Stimulated activated CD8-positive, alpha-beta memory T cell treated with anti-CD3 and anti-CD28 coated beads, Interleukin-7, amount 100 ng/mL, for 1 hour (primary cell): ENCODE results near the gene FADS6.
A peak's percentile ranks its signal among the peaks of the same experiment; 100 is the strongest.

Experiments
- DNase-seq, 2 donors: peaks; one replicate each; pipeline ENCODE4 v3.0.0-alpha.2; 2020; ENCODE audit warnings: low read depth in 2 of 2

FADS6 gene

DNA sequence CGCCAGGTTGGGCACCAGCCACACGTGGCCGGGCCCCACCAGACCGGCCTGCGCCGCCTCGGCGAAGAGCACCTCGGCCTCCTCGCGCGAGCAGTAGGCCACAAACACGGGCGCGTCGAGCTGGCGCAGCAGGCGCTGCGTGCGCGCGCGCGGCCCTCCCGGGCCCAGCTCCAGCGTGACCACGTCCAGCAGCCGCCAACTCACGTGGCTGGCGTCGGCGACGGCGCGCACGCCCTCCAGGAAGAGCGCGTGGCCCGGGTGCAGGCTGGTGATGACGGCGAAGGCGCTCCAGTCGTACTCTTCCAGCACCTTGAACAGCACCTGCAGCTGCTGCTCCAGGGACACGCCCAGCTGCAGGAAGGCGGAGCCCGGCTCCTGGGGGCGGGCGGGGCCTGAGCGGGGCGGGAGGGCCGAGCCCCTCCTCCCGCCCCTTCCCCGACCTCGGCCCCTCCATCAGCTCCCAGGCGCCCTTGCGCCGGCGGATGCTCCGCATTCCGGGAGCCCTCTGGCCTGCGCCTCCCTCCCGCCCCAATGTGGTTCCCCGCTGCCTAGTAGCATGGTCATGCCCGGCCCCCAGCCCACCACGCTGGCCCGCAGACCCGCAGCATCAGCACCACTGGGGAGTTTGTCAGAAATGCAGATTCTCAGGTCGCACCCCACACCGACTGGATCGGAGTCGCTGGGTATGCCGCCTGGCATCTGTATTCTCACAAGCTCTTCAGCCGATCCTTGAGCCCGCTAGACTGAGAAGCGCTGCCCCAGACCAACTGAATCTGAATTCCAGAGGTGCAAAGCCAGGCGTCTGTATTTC, 41.0 kb downstream of the FADS6 start:
- peak in 1 of 2 donors; percentile 19 for DNase-seq

DNA sequence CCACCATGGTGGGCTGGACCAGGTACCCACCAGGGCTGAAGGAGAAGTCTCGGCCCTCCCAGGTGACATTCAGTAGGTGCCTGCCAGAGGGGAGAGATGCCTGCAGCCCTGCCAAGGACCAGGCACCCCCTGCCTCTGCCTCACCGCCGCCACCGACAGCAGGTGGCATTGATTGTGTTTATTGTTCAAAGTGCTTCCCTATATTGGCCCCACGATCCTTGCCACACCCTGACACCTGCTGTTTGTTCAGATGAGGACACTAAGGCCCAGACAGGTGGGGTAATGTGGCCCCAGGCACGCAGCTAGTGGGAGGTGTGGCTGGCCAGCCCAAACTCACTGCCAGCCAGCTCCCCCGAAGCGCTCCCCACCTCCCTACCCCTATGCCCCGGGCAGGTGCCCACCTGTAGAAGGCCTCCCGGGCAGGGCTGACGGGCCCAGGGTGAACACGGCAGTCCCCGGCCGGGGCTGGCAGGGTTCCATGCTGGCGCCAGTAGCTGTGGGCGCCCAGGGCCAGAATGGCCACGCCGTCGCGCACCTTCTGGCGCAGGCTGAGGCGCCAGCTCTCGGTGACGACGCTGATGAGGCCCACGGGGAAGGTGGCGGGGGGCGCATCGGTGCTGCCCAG, 41.7 kb downstream of the FADS6 start:
- DNase-seq, result no peak

DNA sequence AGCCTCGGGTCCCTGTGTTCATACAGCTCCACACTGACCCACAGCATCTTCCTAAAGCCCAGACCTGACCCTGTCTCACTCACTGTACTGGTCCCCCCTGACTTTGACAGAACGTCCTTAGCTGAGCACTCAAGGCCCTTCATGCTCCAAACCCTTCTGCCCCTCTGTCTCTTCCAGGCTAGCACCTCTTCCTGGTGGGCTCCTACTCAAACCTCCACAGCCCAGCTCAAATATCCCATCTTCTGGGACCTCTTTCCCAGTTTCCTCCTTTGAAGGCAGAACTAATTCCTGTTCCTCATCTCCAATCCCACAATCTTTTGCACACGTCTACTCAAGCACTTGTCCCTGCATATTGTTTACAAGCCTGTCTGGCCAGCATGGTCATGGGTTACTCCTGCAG, 42.5 kb downstream of the FADS6 start:
- no peak for DNase-seq

DNA sequence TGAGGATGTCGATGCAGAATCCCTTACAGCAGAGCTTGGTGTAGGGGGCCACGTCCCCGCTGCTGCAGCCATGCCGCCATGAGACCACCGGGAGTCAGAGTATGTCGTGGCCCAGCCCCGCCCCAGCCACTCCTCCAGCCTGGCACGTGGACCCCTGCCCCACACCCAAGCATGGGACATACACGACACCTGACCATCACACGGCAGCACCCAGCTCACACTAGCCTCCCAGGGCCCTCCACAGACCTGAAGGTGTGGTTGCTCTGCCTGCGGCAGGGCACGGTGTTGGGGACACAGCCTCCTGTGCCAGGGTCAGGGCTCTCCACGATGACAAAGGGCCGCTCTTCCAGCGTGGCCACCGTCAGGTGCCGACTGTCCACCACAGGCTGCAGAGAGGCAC, 43.1 kb downstream of the FADS6 start:
- DNase-seq, result no peak

DNA sequence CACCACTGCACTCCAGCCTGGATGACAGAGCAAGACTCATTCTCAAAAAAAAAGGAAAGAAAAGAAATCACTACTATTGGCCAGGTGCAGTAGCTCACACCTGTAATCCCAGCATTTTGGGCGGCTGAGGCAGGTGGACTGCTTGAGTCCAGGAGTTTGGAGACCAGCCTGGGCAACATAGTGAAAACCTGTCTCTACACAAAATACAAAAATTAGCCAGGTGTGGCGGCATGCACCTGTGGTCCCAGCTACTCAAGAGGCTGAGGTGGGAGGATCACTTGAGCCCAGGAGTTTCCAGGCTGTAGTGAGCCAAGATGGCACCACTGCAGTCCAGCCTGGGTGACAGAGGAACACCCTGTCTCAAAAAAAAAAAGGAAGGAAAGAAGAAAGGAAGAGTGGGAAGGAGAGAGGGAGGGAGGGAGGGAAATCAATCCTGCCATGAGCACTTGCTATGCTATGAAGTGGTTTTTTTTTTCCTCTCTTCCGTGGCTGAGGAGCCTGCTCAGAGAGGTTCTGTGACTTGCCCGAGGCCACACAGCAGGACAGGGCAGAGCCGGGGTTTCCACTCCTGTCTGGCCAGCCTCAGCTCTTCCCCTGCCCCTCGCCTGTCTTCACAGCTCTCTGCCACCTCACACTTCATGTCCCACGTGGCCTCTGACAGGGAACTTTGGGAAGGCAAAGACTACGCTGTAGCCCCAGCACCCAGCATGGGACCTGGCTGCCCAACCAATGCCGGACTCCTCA, 44.6 kb downstream of the FADS6 start:
- DNase-seq, result no peak

DNA sequence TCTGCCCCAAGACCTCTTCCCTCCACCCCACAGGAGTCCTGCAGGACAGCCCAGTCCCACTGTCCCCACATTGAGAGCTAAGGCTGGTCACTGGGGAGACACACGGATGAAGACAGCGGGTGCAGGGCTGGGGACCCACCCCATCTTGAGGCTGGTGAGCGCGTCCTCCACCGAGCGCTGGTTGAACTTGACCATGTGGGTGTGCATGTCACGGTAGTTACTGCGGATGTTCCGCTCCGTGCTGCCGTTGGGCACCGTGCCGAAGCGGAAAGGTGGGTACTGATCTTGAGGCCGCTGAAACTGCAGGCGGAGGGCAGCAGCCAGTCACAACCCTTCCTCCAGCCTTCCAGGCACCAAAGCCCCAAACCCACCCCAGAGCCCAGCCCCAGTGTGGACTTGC, 46.8 kb downstream of the FADS6 start:
- no peak for DNase-seq

DNA sequence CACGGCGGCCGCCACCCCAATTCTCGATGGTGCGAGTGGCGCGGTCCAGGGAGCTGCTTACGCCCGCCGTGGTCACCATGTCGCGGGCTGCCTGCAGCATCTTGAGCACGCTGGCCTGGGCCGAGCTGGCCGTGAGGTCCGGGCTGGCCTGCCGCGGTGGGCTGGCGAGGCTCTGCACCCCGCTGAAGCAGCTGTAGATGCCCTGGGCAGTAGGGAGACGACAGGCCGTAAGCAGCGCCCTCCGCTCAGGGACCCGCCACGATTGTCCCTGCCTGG, 50.1 kb downstream of the FADS6 start:
- no peak for DNase-seq

DNA sequence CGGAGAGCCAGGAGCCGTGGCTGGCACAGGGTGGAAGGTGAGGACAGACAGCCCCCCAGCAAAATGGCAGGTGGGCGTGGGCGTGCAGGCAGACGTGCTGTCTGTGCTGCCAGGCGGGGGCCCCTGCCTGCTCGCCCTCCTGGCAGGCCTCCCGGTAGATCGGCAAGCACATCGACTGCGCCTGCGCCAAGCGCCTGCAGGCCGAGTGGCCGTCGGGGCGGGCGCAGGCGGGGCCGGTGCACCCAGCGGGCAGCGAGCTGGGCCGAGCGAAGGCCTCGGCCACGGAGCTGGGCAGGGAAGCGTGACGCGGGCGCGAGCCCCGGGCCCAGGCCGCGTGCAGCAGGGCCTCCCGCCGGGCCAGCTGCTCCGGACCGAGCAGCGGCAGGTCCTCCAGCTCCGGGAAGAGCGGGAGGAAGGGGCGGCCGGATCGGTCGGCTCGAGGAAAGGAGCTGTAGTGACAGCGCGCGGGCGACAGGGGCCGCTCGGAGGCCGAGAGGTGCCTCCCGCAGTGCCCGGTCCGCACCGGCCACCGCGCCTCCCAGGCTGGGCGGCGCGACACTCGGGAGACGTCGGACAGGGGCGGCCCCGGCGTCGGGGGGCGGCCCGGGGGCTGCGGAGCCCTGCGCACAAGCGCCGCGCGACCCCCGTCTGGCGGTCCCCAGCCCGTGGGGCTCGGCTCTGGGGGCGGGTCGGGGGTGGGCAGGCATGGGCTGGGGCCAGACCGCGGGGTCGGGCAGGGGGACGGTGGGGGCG, 50.7 kb downstream of the FADS6 start:
- no peak for DNase-seq

DNA sequence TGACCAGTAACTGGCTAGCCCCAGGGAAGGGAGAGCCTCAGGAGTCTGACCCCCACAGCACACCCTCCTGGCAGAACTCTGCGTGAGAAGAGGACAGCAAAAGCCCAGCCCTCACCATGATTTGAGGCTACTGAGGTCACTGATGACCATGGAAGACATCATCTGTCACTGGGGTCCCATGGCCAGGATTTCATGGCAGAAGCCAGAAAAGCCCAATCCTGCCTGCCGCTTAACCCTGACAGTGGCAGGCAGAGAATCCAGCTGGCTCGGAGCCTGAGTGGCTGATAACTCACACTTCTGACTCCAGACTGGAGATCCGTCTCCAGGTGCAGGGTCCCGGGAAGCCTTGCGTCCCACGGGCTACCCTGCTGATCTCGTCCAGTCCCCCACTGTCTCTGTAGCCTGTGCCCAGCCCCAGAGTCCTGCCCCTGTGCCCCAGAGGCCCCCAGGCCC, 51.3 kb downstream of the FADS6 start:
- no peak for DNase-seq

DNA sequence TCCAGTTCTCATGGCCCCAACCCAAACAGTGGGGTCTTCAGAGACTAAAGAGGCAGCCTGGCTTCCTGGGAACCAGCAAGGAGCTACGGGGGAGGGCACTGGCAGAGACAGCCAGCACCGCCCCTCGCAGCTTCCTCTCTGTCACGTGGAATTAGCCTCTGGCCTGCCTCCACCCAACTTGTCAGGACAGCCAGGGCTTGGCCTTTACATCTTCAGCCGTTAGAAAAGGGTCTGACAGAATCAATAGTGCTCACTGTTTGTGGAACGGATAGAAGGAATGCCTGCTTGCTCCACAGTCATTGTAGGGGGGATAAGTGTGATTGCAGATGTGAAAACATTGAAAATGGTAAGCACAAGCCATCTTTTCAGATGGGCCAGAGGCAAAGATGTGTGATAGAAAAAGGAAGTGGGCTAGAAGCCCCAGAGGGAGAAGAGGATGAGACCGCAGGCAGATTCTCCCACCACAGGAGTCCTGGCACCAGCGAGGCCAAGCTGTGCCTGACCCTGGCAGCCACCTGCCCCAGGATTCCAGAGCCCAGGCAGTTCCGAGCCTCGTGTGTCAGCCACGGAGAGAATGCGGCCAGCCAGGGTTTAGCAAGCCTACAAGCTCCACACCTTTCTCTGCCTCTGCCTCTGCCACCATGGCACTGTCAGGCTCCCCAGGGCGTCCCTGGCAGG, 52.3 kb downstream of the FADS6 start:
- DNase-seq, result no peak

DNA sequence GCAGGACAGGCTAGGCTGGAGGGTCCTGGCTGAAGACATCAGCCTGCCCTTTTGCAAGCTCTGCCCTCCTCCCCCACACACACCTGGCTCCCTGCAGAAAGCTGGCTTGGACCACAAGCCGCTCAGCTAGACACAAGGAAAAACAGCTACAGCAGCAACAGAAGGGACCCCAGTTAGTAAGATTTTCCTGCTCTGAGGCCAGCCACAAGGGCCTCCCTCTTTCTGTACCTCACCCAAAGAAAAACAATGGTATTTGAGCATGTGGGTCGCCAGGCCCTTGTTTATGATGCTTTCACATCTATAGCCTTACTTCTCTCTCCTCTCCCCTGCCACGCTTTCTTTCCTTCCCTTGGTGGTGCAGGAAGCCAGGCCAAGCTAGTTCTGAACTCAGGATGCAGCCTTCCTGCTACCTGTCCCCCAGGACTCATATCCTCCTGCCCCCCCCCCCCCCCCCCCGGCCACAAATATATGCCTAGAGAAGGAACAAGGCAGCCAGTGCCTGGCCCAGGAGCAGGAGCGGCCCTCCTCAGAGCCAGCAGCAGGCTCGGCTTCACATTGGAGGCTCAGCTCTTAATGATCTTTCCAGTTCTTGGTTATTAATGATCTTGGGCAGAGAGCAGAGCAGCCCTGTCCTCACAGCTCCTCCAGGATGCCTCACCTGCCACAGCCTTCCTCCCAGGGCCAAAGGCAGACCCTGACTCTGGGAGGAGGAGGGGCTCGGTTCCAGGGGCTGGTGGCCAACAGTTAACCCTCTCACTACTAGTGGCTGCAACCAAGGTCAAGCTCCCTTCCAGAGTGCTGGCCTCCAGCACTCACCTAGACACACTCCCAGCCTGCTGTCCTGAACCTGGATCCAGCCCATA, 53.2 kb downstream of the FADS6 start:
- DNase-seq, result no peak

DNA sequence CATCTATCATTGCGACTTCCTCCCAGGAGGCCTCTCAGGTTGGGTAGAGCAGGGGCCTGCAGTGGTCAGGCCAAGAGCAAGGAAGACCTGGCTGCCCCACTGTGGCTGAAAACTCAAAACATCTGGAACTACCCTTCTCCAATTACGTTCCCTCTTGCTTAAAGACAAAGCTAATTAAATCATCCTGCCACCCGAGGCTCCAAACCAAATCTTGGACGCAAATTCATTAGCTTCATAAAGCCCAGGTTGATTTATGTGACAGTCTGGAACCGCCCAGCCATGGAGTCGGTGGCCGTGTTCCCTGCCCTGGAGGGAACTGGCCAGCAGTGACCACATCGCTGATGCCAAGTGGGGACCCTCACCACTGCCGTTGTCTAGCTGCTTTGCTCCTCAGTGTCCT, 55.2 kb downstream of the FADS6 start:
- no peak for DNase-seq

DNA sequence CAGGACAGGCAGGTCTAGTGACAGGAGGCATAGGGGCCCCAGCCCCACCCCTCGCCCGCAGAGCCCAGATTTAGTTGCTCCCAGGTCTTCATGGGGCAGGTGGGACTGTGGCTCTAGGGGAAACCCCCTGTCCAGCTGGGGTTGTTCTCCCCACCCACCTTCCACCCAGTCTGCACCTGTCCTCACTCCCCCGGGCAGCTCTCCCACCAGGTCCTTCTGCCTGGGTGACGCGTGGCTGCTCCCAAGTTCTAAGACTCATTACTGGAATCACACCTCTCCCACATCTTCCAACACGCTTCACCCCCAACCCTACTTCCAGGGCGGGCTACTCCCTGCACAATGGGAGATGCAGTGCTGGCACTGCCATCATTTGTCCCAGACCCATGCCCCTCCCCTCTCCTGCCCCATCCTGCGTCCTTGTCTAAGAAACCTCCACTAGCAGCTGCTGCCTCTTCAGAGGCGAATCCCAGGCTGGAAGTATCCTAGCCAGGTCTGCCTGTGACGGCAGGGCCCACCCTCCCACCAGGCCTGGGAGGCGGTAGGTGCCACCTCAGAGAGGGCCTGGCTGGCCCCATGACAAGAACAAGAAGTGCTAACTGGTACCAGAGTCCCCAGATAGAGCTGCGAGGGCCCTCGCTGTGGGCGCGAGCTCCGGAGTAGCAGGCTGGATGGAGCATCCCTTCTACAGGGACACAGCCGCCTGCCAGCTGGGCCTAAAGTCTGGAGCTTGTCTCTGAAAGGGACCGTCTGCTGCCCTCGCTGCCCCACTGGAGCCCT, 56.6 kb downstream of the FADS6 start:
- no peak for DNase-seq

DNA sequence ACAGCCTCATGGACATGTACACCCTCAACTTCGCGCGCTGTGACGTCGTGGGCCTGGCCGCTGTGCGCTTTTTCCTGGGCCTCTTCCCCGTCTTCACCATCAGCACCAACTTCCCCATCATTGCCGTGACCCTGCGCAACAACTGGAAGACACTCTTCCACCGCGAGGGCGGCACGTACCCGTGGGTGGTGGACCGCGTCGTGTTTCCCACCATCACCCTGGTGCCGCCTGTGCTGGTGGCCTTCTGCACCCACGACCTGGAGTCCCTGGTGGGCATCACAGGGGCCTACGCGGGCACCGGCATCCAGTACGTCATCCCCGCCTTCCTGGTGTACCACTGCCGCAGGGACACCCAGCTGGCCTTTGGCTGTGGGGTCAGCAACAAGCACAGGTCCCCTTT, 57.2 kb downstream of the FADS6 start:
- no peak for DNase-seq

DNA sequence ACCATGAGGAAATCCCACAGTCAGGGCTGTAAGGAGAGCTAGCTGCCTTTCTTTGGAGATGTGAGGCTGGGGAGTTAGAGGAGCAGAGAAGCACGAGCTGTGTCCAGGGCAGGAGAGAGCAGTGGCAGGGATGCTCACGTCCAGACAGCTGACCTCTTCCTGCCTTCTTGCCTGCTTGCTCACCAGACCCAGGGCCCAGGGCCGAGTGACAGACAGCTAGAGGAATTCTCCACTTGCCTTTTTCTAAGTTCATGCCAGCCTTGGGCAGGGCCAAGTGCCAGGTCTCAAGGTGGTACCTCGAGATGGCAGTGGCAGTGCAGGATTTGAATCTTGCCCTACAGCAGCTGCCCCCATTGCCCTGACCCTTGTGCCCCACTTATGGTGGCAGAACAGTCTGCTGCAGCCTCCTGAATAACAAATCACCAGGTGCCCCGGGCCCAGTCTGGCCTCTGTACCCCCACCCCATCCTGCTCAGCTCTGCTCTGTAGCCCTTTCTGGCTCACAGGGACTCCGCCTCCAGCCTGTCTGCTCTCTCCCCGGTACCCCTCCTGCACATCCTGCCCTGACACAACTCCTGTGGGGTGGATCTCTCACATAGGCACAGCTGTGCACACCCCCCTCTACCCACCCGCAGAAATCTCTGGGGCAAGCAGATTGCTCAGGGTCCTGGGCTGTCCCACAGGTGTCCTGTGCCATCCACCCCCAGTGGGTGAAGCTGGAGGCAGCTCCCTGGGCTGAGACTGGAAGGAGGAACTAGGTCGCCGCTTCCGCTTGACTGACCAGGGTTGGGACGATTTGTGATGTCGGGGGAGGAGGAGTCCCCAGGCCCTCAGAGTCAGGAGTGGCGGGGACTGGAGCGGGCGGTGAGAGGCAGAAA, 59.7 kb downstream of the FADS6 start:
- no peak for DNase-seq

DNA sequence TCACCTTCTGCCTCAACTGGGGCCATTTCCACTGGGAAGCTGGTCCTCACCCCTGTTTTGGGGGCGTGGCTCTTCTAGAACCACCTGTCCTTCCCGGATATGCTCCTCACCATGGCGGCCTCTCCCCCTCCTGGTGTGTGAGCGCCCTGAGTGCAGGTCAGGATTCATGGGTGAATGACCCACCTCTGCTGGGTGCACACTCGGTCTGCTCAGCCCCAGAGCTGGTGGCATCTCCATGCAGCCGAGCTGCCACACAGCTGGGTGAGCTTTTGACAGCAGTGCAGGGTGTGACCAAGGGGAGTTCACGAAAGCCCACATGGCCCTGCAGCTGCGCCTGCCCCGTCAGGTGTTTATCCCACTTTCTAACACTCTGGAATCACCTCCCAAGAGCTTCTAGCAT, 61.0 kb downstream of the FADS6 start:
- no peak for DNase-seq

DNA sequence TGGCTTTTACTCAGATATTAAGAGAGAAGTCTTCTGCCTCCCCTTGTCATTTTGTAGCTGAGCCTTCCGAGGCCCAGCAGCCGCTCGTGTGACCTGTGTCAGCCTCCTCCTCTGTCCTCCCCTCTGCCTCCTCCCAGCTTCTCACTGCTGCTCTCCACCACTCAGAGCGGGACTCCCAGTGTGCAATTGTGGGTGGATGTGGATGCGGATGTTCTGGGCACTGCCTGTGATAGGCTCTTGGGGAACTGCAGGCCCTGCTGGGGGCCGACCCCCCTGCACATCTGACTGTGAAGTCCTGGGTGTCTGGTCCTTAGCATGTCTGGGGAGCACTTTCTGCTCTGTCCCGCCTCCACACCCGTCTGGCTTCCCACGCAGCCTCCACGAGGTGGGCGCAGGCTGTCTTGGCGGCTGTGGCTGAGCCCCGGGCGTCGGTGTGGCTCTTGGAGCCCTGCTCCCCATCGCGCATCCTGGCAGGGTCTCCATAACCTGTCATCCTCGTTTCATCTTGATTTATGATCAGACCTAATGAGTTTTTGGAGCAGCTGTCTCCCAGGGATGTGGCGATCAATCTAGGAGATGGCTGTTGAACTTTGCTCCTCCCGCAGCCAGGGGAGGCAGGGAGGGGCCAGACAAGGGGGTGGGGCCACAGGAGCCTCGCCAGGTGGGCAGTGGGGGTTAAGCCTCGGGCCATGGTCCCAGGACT, 61.8 kb downstream of the FADS6 start:
- no peak for DNase-seq

DNA sequence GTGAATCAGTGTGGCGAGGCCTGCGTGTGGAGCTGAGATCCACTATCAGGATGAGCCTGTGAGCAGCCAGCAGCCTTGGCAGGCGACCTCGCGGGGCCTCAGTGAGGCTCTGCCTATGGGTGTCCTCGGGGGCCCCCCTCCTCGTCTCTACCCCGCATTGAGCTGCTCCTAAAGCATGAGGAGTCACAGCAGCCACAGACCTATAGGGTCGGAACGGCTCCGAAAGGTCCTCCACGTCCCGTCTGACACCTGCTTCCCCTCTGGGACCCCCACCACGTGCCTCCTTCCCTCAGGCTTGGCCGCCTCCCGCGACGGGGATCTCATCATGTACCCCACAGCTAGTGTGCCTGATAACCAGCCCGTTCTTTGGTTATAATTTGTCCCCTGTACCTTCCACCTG, 62.6 kb downstream of the FADS6 start:
- DNase-seq, result no peak
